CD4-positive, CD25-positive, alpha-beta regulatory T cell (primary cell): ENCODE measurements around the gene FASTKD1. TPM values are rescaled to one million over a fixed set of nuclear protein-coding genes. Genes with fewer than 3 reads are reported as not detected.
A peak's percentile ranks its signal among the peaks of the same experiment; 100 is the strongest.
"Not testable (repeated sequence)": the region's sequence is repeated elsewhere in the genome, so short reads cannot be mapped to it uniquely, and the experiment has no call there.

Experiments
- ATAC-seq, 2 donors: fragments of 150-1000 bp; cut with Tn5 transposase; one replicate each; pipeline ENCODE4 v1.10.0; 2021; ENCODE audit warnings: low read depth in 2 of 2, moderate number of reproducible peaks in 2 of 2, moderate library complexity in 1 of 2
- DNase-seq, 3 donors: peaks; one replicate each; pipeline versions ENCODE4 v3.0.0 to v3.0.0-alpha.2; 2012 to 2022; ENCODE audit warnings: mixed read lengths in 1 of 3
- H3K27ac ChIP-seq: one replicate; pipeline ENCODE4 v1.7.0; 2013; ENCODE audit warnings: mild to moderate bottlenecking, low read length; ENCODE audit not compliant: insufficient read depth, poor library complexity, severe bottlenecking
- H3K27me3 ChIP-seq: one replicate; pipeline ENCODE4 v1.7.0; 2013; ENCODE audit warnings: low read length; ENCODE audit not compliant: control insufficient read depth, insufficient read depth
- H3K36me3 ChIP-seq: one replicate; pipeline ENCODE4 v1.7.0; 2013; ENCODE audit warnings: mild to moderate bottlenecking, low read length, moderate library complexity; ENCODE audit not compliant: control insufficient read depth, insufficient read depth
- H3K4me1 ChIP-seq: 2 replicates; pipeline ENCODE4 v1.7.0; 2013; ENCODE audit warnings: mild to moderate bottlenecking, low read length; ENCODE audit not compliant: insufficient read depth, control insufficient read depth, poor library complexity, severe bottlenecking
- H3K4me3 ChIP-seq: one replicate; pipeline ENCODE4 v1.7.0; 2013; ENCODE audit warnings: low read depth, mild to moderate bottlenecking, low read length, moderate library complexity
- H3K9me3 ChIP-seq, 2 experiments: 1 replicate in 1 of 2; 2 replicates in 1 of 2; pipeline ENCODE4 v1.7.0; 2013; ENCODE audit warnings: low read length in 2 of 2, mild to moderate bottlenecking in 1 of 2, moderate library complexity in 1 of 2; ENCODE audit not compliant: control insufficient read depth in 2 of 2
- H3K27ac Mint-ChIP-seq, 3 donors: one replicate each; pipeline ENCODE4 v1.8.0; 2020 to 2022; ENCODE audit warnings: mild to moderate bottlenecking in 3 of 3, mixed read lengths in 3 of 3, moderate library complexity in 2 of 3
- H3K27me3 Mint-ChIP-seq: one replicate; pipeline ENCODE4 v1.8.0; 2022; ENCODE audit warnings: mild to moderate bottlenecking, mixed read lengths
- H3K36me3 Mint-ChIP-seq: one replicate; pipeline ENCODE4 v1.8.0; 2020; ENCODE audit warnings: mixed read lengths
- H3K4me1 Mint-ChIP-seq, 4 donors: one replicate each; pipeline ENCODE4 v1.8.0; 2020 to 2022; ENCODE audit warnings: mixed read lengths in 4 of 4, mild to moderate bottlenecking in 1 of 4
- H3K4me3 Mint-ChIP-seq, 4 donors: one replicate each; pipeline ENCODE4 v1.8.0; 2020 to 2022; ENCODE audit warnings: mild to moderate bottlenecking in 4 of 4, mixed read lengths in 4 of 4, moderate library complexity in 3 of 4
- H3K9me3 Mint-ChIP-seq, 7 donors: one replicate each; pipeline ENCODE4 v1.8.0; 2020 to 2022; ENCODE audit warnings: mixed read lengths in 7 of 7, mild to moderate bottlenecking in 3 of 7, moderate library complexity in 2 of 7
- polyA plus RNA-seq, 4 donors: library from polyadenylated mRNA; unstranded; fragments of 300-500 nt; fragmentation: Illumina TruSeq; gene quantifications; one replicate each; pipeline ENCODE4 v1.2.3, GENCODE V29; 2021
- total RNA-seq: library from RNA; stranded (reverse); gene quantifications from one replicate; pipeline ENCODE4 v1.2.3, GENCODE V29; 2022

The FASTKD1 gene
- total and polyA plus RNA-seq, 5 donors from 2014 or later, result 7.3 to 23.2 (median 15.8) TPM

DNA sequence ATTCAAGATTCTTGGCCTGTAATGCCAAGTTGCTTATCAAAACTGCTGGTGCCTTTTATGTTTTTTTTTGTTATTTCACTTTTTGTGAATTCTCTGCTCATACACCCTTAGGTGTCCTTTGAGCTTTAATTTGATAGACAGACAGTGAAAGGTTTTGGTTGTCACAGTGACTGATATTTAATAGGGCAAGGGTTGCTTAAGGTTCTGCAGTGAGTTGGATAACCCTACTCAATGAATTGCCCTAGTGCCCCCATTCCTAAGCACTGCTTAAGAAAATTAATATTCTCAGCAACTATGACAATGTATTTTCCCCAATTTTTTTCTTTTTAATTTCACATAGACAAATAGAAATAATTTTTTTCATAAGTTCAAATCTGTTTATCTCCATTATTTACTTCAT lies 25.9 kb upstream of the FASTKD1 start:
- H3K4me1 ChIP-seq, result peaks cover 8% of the 10 kb centered on the region
- Mint-ChIP-seq H3K9me3 (no peaks in the 10 kb centered on the region), H3K4me1 (peaks cover 21 to 54% (median 30%) of the 10 kb centered on the region in 4 donors), H3K36me3 (peaks cover 7% of the 10 kb centered on the region), H3K27me3 (no peaks in the 10 kb centered on the region), H3K4me3 (no peak overlapping the region), H3K27ac (peak overlapping the region in 1 of 3 donors; percentile 8)
- H3K9me3 ChIP-seq, result no peaks in the 10 kb centered on the region
- DNase-seq, result no peak
- peak overlapping the region; percentile 42 for H3K4me3 ChIP-seq
- ATAC-seq, result no peak
- H3K27me3 ChIP-seq, result no peaks in the 10 kb centered on the region
- peaks cover 8% of the 10 kb centered on the region for H3K36me3 ChIP-seq
- H3K27ac ChIP-seq, result no peak overlapping the region

DNA sequence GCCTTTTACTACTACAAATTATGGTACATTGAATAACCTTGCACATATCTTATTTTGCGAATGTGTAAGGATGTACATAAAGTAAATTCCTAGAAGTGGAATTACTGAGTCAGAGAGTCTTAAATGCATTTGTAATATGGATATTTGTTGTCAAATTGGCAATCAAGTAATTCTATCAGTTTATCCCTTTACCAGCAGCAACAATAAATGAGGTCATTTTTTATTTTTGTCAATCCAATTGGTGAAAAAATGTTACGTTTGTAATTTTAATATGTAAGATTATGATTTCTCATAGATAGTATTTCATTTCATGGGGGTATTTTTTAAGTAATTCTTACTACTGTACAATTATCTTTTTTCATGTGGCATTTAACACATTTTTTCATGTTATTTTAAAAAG lies 25.3 kb upstream of the FASTKD1 start:
- Mint-ChIP-seq H3K9me3 (no peaks in the 10 kb centered on the region), H3K4me1 (peaks cover 21 to 55% (median 30%) of the 10 kb centered on the region in 4 donors), H3K27ac (no peak overlapping the region), H3K4me3 (no peak overlapping the region), H3K27me3 (no peaks in the 10 kb centered on the region), H3K36me3 (peaks cover 3% of the 10 kb centered on the region)
- Histone ChIP-seq H3K27me3 (no peaks in the 10 kb centered on the region), H3K4me3 (no peak overlapping the region), H3K27ac (no peak overlapping the region), H3K9me3 (no peaks in the 10 kb centered on the region), H3K36me3 (peaks cover 4% of the 10 kb centered on the region), H3K4me1 (peaks cover 9% of the 10 kb centered on the region)
- DNase-seq (no peak), ATAC-seq (no peak)

GRCh38 chr2:169596546-169596945 lies 22.9 kb upstream of the FASTKD1 start:
- not testable (repeated sequence) for DNase-seq, H3K4me3 ChIP-seq, H3K36me3 ChIP-seq, H3K27me3 Mint-ChIP-seq, H3K4me1 ChIP-seq, H3K27ac ChIP-seq, H3K27ac Mint-ChIP-seq, H3K27me3 ChIP-seq, ATAC-seq, H3K36me3 Mint-ChIP-seq, H3K9me3 Mint-ChIP-seq, H3K9me3 ChIP-seq
- Mint-ChIP-seq H3K4me3 (peak overlapping the region in 1 of 4 donors; percentile 7), H3K4me1 (peaks cover 23 to 56% (median 25%) of the 10 kb centered on the region in 4 donors)

DNA sequence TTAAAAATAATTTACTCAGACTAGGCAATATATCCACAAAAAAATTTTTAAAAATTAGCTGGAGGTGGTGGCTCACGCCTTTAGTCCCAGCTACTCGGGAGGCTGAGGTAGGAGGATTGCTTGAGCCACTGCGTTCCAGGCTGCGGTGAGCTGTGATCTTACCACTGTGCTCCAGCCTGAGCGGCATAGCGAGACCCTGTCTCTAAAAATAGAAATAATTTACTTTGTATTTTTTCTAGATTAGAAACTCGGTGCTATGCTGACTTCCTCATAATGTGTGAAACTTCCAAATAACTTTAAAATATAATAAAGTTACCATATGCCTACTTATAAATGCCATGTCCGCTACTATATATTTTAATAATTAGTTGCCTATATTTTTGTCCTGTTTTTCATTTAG lies 17.1 kb upstream of the FASTKD1 start:
- no peak overlapping the region for H3K27ac ChIP-seq
- no peak for DNase-seq
- H3K27ac Mint-ChIP-seq, result no peak overlapping the region
- H3K36me3 ChIP-seq, result no peaks in the 10 kb centered on the region
- H3K9me3 Mint-ChIP-seq, result peaks cover 0 to 3% (median 0%) of the 10 kb centered on the region in 7 donors
- no peaks in the 10 kb centered on the region for H3K27me3 Mint-ChIP-seq
- no peaks in the 10 kb centered on the region for H3K9me3 ChIP-seq
- peaks cover 30% of the 10 kb centered on the region for H3K4me1 ChIP-seq
- H3K4me1 Mint-ChIP-seq, result peaks cover 18 to 65% (median 40%) of the 10 kb centered on the region in 4 donors
- H3K27me3 ChIP-seq, result no peaks in the 10 kb centered on the region
- H3K4me3 ChIP-seq, result no peak overlapping the region
- no peak for ATAC-seq
- H3K36me3 Mint-ChIP-seq, result peaks cover 7% of the 10 kb centered on the region
- H3K4me3 Mint-ChIP-seq, result peak overlapping the region in 3 of 4 donors; percentile 1 to 42 (median 41)

GRCh38 chr2:169585673-169586072 lies 12.0 kb upstream of the FASTKD1 start:
- H3K9me3 Mint-ChIP-seq, result peaks cover 0 to 9% (median 1%) of the 10 kb centered on the region in 7 donors
- peaks cover 23 to 59% (median 40%) of the 10 kb centered on the region in 4 donors for H3K4me1 Mint-ChIP-seq
- Histone ChIP-seq H3K27ac (peak overlapping the region; percentile 99), H3K36me3 (no peaks in the 10 kb centered on the region), H3K9me3 (peaks cover 0 to 4% of the 10 kb centered on the region in 2 experiments), H3K27me3 (no peaks in the 10 kb centered on the region), H3K4me1 (peaks cover 27% of the 10 kb centered on the region), H3K4me3 (peak overlapping the region; percentile 90)
- peak overlapping the region; percentile 97 to 100 (median 99) for H3K4me3 Mint-ChIP-seq
- ATAC-seq (no peak), DNase-seq (no peak)
- H3K36me3 Mint-ChIP-seq, result peaks cover 3% of the 10 kb centered on the region
- H3K27me3 Mint-ChIP-seq, result peaks cover 5% of the 10 kb centered on the region
- peak overlapping the region; percentile 98 to 100 (median 100) for H3K27ac Mint-ChIP-seq

GRCh38 chr2:169584005-169584877 lies 10.6 kb upstream of the FASTKD1 start, which contains the start of gene PPIG:
Gene PPIG, plus strand, starts transcription at chr2:169584351. Its CDS starts 19,691 bp downstream, at chr2:169604042.
- H3K27ac ChIP-seq, result peak within 1 kb of the TSS; percentile 99
- peak; percentile 93 to 94 for ATAC-seq

DNA sequence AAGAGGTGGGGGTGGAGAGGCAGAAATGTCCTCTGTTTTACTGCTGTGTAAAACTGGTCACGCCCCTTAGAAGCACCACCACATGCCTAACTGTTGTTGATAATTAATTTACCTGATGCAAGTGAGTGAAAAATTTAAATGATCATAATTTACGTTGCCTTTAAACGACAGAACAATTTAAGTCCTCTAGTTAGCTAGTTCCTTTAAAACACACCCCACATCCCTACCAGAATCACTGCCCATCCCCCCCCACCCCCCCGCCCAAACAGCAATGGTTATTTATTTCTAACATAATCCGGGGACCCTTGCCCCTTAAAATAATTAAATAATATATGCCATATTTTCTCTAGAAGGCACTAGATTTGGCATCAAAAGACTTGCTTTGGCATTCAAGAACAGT lies 9.9 kb upstream of the FASTKD1 start:
- no peaks in the 10 kb centered on the region for H3K27me3 ChIP-seq
- H3K27ac ChIP-seq, result peak overlapping the region; percentile 99
- peak overlapping the region; percentile 21 to 99 (median 82) for H3K4me3 Mint-ChIP-seq
- peaks cover 13 to 41% (median 25%) of the 10 kb centered on the region in 4 donors for H3K4me1 Mint-ChIP-seq
- H3K9me3 ChIP-seq, result peaks cover 0 to 4% of the 10 kb centered on the region in 2 experiments
- peak overlapping the region in 2 of 3 donors; percentile 15 to 100 for H3K27ac Mint-ChIP-seq
- peaks cover 3% of the 10 kb centered on the region for H3K36me3 Mint-ChIP-seq
- H3K36me3 ChIP-seq, result no peaks in the 10 kb centered on the region
- peaks cover 5% of the 10 kb centered on the region for H3K27me3 Mint-ChIP-seq
- DNase-seq (no peak), ATAC-seq (no peak)
- H3K9me3 Mint-ChIP-seq, result peaks cover 0 to 9% (median 0%) of the 10 kb centered on the region in 7 donors
- no peak overlapping the region for H3K4me3 ChIP-seq
- peaks cover 27% of the 10 kb centered on the region for H3K4me1 ChIP-seq

More at GRCh38 chr2:169584005-169584877, 10.6 kb upstream of the FASTKD1 start, which contains the start of gene PPIG:
- Mint-ChIP-seq H3K36me3 (peaks cover 3% of the 10 kb centered on the region), H3K27me3 (peaks cover 5% of the 10 kb centered on the region), H3K4me1 (peaks cover 17 to 46% (median 31%) of the 10 kb centered on the region in 4 donors), H3K4me3 (peak within 1 kb of the TSS; percentile 97 to 100 (median 99)), H3K27ac (peak within 1 kb of the TSS; percentile 98 to 100 (median 100)), H3K9me3 (peaks cover 0 to 9% (median 0%) of the 10 kb centered on the region in 7 donors)
- no peaks in the 10 kb centered on the region for H3K36me3 ChIP-seq
- peaks cover 0 to 4% of the 10 kb centered on the region in 2 experiments for H3K9me3 ChIP-seq
- no peaks in the 10 kb centered on the region for H3K27me3 ChIP-seq
- peak; percentile 81 to 96 (median 87) for DNase-seq
- H3K4me1 ChIP-seq, result peaks cover 27% of the 10 kb centered on the region
- H3K4me3 ChIP-seq, result peak within 1 kb of the TSS; percentile 97
